RKO (cell line): ENCODE measurements around the gene GTPBP6.
"Not testable (repeated sequence)": the region's sequence is repeated elsewhere in the genome, so short reads cannot be mapped to it uniquely, and the experiment has no call there.

Experiments
- DNase-seq: peaks from one replicate; pipeline ENCODE4 v3.0.0-alpha.2; 2016; ENCODE audit warnings: low spot score

The GTPBP6 gene

GRCh38 chrX:316351-317325 is 2.0 kb downstream of the GTPBP6 start:
- DNase-seq, result no peak

- no peak for DNase-seq
These were observed 3.6 kb downstream of the GTPBP6 start for GRCh38 chrX:314781-315595.

GRCh38 chrX:314049-314448 is 4.5 kb downstream of the GTPBP6 start:
- no peak for DNase-seq

GRCh38 chrX:313546-313945 is 5.0 kb downstream of the GTPBP6 start:
- DNase-seq, result no peak

- no peak for DNase-seq
These were observed 5.8 kb downstream of the GTPBP6 start for GRCh38 chrX:312621-313331.

GRCh38 chrX:311156-312129 is 7.2 kb downstream of the GTPBP6 start:
- DNase-seq, result no peak

GRCh38 chrX:310621-311155 is 7.9 kb downstream of the GTPBP6 start:
- no peak for DNase-seq

GRCh38 chrX:308821-309520 is 9.6 kb downstream of the GTPBP6 start:
- DNase-seq, result no peak

- no peak for DNase-seq
These were observed 11.1 kb downstream of the GTPBP6 start for GRCh38 chrX:307261-308111.

- DNase-seq, result not testable (repeated sequence)
These were observed 11.9 kb downstream of the GTPBP6 start for GRCh38 chrX:306614-307251.

- DNase-seq, result not testable (repeated sequence)
These were observed 12.6 kb downstream of the GTPBP6 start for GRCh38 chrX:305781-306613.

- no peak for DNase-seq
These were observed 15.6 kb downstream of the GTPBP6 start for GRCh38 chrX:302975-303374.

GRCh38 chrX:300334-300733 is 18.3 kb downstream of the GTPBP6 start:
- DNase-seq, result no peak

GRCh38 chrX:298993-299392 is 19.6 kb downstream of the GTPBP6 start:
- no peak for DNase-seq

GRCh38 chrX:295136-295535 is 23.5 kb downstream of the GTPBP6 start:
- no peak for DNase-seq

- no peak for DNase-seq
These were observed 25.4 kb downstream of the GTPBP6 start for GRCh38 chrX:292900-293897.
